ENCODE data around the gene GCK.
"Not testable (repeated sequence)": the region's sequence is repeated elsewhere in the genome, so short reads cannot be mapped to it uniquely, and the experiment has no call there.

GCK gene

DNA sequence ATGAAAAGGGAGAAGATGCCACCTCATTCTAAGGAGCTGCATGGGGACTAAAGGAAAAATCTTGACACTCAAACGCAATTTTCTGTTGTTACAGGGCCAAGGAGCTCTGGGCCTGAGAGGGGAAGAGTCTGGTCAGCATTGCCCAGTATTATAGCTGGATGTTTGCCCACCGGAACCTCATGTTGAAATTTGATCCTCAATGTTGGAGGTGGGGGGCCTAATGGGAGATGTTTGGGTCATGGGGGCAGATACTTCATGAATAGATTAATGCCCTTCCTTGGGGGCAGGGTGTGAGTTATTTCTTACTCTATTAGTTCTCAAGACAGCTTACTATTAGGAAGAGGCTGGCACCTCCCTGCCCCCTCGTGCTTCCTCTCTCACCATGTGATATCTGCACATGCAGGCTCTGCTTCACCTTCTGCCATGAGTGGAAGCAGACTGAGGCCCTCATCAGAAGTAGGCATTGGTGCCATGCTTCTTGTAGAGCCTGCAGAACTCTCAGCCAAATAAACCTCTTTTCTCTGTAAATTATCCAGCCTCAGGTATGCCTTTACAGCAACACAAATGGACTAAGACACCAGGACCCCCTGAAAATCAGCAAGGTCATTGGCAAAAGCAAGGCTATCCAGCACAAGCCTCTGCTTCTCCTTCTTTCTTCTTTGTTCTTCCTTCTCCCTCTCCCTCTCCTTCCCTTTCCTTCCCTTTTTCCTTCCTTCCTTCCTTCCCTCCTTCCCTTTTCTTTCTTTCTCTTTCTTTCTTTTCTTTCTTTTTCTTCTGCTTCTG lies 15.1 kb downstream of the GCK start:
- H3K27ac ChIP-seq (ENCODE audit: low read depth, low read length): no peak overlapping the region
- no peak overlapping the region for H3K4me3 ChIP-seq (ENCODE audit: low read depth, low read length)
- H3K9ac ChIP-seq (ENCODE audit: low read length): no peak overlapping the region
- no peaks in the 10 kb centered on the region for H3K9me3 ChIP-seq (ENCODE audit: control insufficient read depth, insufficient read depth, low read depth, low read length)
- H3K4me1 ChIP-seq (ENCODE audit: control insufficient read depth, insufficient read depth, low read length): peaks cover 9% of the 10 kb centered on the region; the same call in 1 of the 2 replicates
- no peaks in the 10 kb centered on the region for H3K36me3 ChIP-seq (ENCODE audit: control insufficient read depth, insufficient read depth, low read length)
- no peaks in the 10 kb centered on the region; the same call in 1 of the 2 replicates for H3K27me3 ChIP-seq (ENCODE audit: control insufficient read depth, insufficient read depth, low read length)

DNA sequence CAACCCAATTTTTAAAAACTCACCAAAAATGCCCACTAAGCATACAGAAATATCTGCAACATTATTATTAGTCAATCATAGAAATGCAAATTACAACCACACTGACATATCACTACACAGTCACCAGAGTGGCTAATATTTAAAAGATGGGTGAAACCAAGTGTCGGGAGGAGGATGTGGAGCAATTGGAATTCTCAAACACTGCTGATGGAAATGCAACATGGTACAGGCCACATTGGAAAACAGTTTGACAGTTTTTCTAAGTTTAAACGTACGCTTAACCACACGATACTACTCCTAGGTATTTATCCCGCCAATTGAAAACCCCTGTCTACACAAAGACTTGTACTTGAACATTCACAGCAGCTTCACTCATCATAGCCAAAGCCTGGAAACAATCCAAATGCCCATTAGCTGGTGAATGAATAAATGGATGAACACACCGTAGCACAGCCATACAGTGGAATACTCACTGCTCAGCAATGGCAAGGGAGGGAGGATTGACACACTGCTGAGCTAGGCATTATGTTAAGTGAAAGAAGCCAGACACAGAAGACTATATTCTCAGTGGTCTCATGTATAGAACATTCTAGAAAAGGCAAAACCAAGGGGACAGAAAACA lies 16.3 kb downstream of the GCK start:
- peaks cover 7% of the 10 kb centered on the region; the same call in 1 of the 2 replicates for H3K4me1 ChIP-seq (ENCODE audit: control insufficient read depth, insufficient read depth, low read length)
- no peak overlapping the region for H3K4me3 ChIP-seq (ENCODE audit: low read depth, low read length)
- H3K36me3 ChIP-seq (ENCODE audit: control insufficient read depth, insufficient read depth, low read length): no peaks in the 10 kb centered on the region
- H3K27me3 ChIP-seq (ENCODE audit: control insufficient read depth, insufficient read depth, low read length): no peaks in the 10 kb centered on the region; the same call in 1 of the 2 replicates
- H3K9me3 ChIP-seq (ENCODE audit: control insufficient read depth, insufficient read depth, low read depth, low read length): no peaks in the 10 kb centered on the region
- no peak overlapping the region for H3K9ac ChIP-seq (ENCODE audit: low read length)
- no peak overlapping the region for H3K27ac ChIP-seq (ENCODE audit: low read depth, low read length)

DNA sequence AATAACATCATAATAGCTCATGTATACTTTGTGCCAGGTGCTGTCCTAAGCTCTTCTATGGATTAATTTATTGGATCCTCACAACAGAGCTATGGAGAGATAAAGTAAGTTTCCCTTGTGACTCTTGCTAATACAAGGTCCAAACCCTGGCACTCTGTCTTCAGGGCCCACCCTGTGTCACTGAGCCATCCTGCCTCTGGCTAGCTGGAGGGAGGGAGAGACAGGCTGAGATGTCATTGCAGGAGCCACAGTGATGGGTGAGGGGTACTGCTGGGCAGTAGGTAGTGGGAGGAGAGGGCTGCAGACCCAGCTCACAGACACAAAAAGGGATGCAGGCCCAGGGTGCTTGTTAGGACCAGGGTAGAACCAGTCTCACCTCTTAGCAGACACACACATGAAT lies 16.9 kb downstream of the GCK start:
- peaks cover 2% of the 10 kb centered on the region; the same call in 1 of the 2 replicates for H3K4me1 ChIP-seq (ENCODE audit: control insufficient read depth, insufficient read depth, low read length)
- H3K4me3 ChIP-seq (ENCODE audit: low read depth, low read length): no peak overlapping the region
- no peak overlapping the region for H3K27ac ChIP-seq (ENCODE audit: low read depth, low read length)
- H3K9me3 ChIP-seq (ENCODE audit: control insufficient read depth, insufficient read depth, low read depth, low read length): no peaks in the 10 kb centered on the region
- H3K36me3 ChIP-seq (ENCODE audit: control insufficient read depth, insufficient read depth, low read length): no peaks in the 10 kb centered on the region
- H3K27me3 ChIP-seq (ENCODE audit: control insufficient read depth, insufficient read depth, low read length): no peaks in the 10 kb centered on the region; the same call in 1 of the 2 replicates
- H3K9ac ChIP-seq (ENCODE audit: low read length): no peak overlapping the region

GRCh38 chr7:44171901-44172300 lies 17.3 kb downstream of the GCK start:
- not testable (repeated sequence) for H3K9ac ChIP-seq (ENCODE audit: low read length); H3K4me3 ChIP-seq (ENCODE audit: low read depth, low read length); H3K36me3 ChIP-seq (ENCODE audit: control insufficient read depth, insufficient read depth, low read length); H3K9me3 ChIP-seq (ENCODE audit: control insufficient read depth, insufficient read depth, low read depth, low read length); H3K27me3 ChIP-seq (ENCODE audit: control insufficient read depth, insufficient read depth, low read length); H3K4me1 ChIP-seq (ENCODE audit: control insufficient read depth, insufficient read depth, low read length); H3K27ac ChIP-seq (ENCODE audit: low read depth, low read length)

DNA sequence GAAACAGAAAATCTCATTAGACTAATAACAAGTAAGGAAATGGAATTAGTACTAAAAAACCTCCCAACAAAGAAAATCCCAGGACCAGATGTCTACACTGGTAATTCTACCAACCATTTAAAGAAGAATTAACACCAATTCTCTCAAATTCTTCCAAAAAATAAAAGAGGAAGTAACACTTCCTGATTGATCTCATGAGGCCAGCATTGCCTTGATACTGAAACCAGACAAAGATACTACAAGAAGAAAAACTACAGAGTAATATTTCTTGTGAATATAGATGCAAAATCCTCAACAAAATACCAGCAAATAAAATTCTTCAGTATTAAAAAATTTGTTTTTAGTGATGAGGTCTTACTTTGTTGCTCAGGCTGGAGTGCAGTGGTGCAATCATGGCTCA lies 21.3 kb downstream of the GCK start:
- peaks cover 6% of the 10 kb centered on the region for H3K4me1 ChIP-seq (ENCODE audit: control insufficient read depth, insufficient read depth, low read length)
- no peak overlapping the region for H3K27ac ChIP-seq (ENCODE audit: low read depth, low read length)
- H3K4me3 ChIP-seq (ENCODE audit: low read depth, low read length): no peak overlapping the region
- no peak overlapping the region for H3K9ac ChIP-seq (ENCODE audit: low read length)
- H3K36me3 ChIP-seq (ENCODE audit: control insufficient read depth, insufficient read depth, low read length): no peaks in the 10 kb centered on the region
- no peaks in the 10 kb centered on the region for H3K27me3 ChIP-seq (ENCODE audit: control insufficient read depth, insufficient read depth, low read length)
- no peaks in the 10 kb centered on the region for H3K9me3 ChIP-seq (ENCODE audit: control insufficient read depth, insufficient read depth, low read depth, low read length)

GRCh38 chr7:44163591-44163990 lies 25.6 kb downstream of the GCK start:
- no peaks in the 10 kb centered on the region for H3K9me3 ChIP-seq (ENCODE audit: control insufficient read depth, insufficient read depth, low read depth, low read length)
- H3K27ac ChIP-seq (ENCODE audit: low read depth, low read length): no peak overlapping the region
- H3K27me3 ChIP-seq (ENCODE audit: control insufficient read depth, insufficient read depth, low read length): no peaks in the 10 kb centered on the region
- H3K36me3 ChIP-seq (ENCODE audit: control insufficient read depth, insufficient read depth, low read length): no peaks in the 10 kb centered on the region
- no peak overlapping the region for H3K4me3 ChIP-seq (ENCODE audit: low read depth, low read length)
- H3K4me1 ChIP-seq (ENCODE audit: control insufficient read depth, insufficient read depth, low read length): peaks cover 6% of the 10 kb centered on the region
- H3K9ac ChIP-seq (ENCODE audit: low read length): no peak overlapping the region

GRCh38 chr7:44162785-44163395 lies 26.3 kb downstream of the GCK start:
- no peak overlapping the region for H3K4me3 ChIP-seq (ENCODE audit: low read depth, low read length)
- H3K36me3 ChIP-seq (ENCODE audit: control insufficient read depth, insufficient read depth, low read length): no peaks in the 10 kb centered on the region
- no peak overlapping the region for H3K27ac ChIP-seq (ENCODE audit: low read depth, low read length)
- no peaks in the 10 kb centered on the region for H3K27me3 ChIP-seq (ENCODE audit: control insufficient read depth, insufficient read depth, low read length)
- H3K9ac ChIP-seq (ENCODE audit: low read length): no peak overlapping the region
- H3K4me1 ChIP-seq (ENCODE audit: control insufficient read depth, insufficient read depth, low read length): peaks cover 6% of the 10 kb centered on the region
- H3K9me3 ChIP-seq (ENCODE audit: control insufficient read depth, insufficient read depth, low read depth, low read length): no peaks in the 10 kb centered on the region

GRCh38 chr7:44162179-44162578 lies 27.1 kb downstream of the GCK start:
- peaks cover 11% of the 10 kb centered on the region for H3K4me1 ChIP-seq (ENCODE audit: control insufficient read depth, insufficient read depth, low read length)
- no peak overlapping the region for H3K4me3 ChIP-seq (ENCODE audit: low read depth, low read length)
- H3K27ac ChIP-seq (ENCODE audit: low read depth, low read length): no peak overlapping the region
- no peak overlapping the region for H3K9ac ChIP-seq (ENCODE audit: low read length)
- H3K9me3 ChIP-seq (ENCODE audit: control insufficient read depth, insufficient read depth, low read depth, low read length): no peaks in the 10 kb centered on the region
- H3K27me3 ChIP-seq (ENCODE audit: control insufficient read depth, insufficient read depth, low read length): no peaks in the 10 kb centered on the region
- no peaks in the 10 kb centered on the region for H3K36me3 ChIP-seq (ENCODE audit: control insufficient read depth, insufficient read depth, low read length)

GRCh38 chr7:44161371-44161770 lies 27.9 kb downstream of the GCK start:
- Histone ChIP-seq H3K27ac (ENCODE audit: low read depth, low read length) (no peak overlapping the region), H3K4me3 (ENCODE audit: low read depth, low read length) (no peak overlapping the region), H3K4me1 (ENCODE audit: control insufficient read depth, insufficient read depth, low read length) (peaks cover 11% of the 10 kb centered on the region), H3K36me3 (ENCODE audit: control insufficient read depth, insufficient read depth, low read length) (no peaks in the 10 kb centered on the region), H3K9ac (ENCODE audit: low read length) (no peak overlapping the region), H3K9me3 (ENCODE audit: control insufficient read depth, insufficient read depth, low read depth, low read length) (no peaks in the 10 kb centered on the region), H3K27me3 (ENCODE audit: control insufficient read depth, insufficient read depth, low read length) (no peaks in the 10 kb centered on the region)

DNA sequence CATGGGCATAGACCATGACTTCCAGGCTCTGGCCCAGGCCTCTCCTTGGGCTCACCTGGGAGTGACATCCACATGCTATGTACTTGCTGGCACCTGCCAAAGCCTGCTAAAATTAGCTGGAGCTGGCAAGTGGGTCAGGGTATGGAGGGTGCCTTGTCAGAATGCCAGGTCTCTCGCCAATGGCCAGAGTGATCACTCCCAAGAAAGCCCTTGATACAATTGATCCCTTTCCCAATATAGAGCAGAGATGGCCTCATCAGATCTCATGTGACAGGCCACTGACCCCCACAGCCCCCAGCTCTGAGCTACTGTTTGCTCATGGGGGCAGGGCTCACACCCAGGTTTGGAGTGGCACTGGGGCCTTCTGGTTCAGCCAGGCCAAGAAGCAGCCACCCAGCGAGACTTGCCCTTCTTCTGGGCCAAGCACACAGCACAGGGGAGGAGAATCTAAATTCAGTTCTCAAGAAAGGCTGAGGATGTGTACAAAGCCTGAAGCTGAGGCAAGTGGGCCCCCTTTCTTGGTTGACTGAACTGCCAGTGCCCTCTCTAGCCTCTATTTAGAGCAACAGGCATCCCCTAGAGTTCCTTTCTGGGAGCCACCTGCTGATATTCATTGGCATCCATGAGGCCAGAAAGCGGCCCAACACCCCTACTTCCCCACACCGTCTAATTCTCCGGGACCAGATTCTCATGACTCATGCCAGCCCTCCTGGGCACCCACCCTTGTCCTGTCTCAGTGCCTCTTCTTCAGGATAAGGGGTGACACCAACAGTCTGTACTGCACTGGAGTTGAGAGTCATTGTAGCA lies 29.2 kb downstream of the GCK start:
- H3K36me3 ChIP-seq (ENCODE audit: control insufficient read depth, insufficient read depth, low read length): no peaks in the 10 kb centered on the region
- H3K27me3 ChIP-seq (ENCODE audit: control insufficient read depth, insufficient read depth, low read length): no peaks in the 10 kb centered on the region
- H3K27ac ChIP-seq (ENCODE audit: low read depth, low read length): no peak overlapping the region
- H3K4me3 ChIP-seq (ENCODE audit: low read depth, low read length): no peak overlapping the region
- peaks cover 11% of the 10 kb centered on the region for H3K4me1 ChIP-seq (ENCODE audit: control insufficient read depth, insufficient read depth, low read length)
- H3K9ac ChIP-seq (ENCODE audit: low read length): no peak overlapping the region
- no peaks in the 10 kb centered on the region for H3K9me3 ChIP-seq (ENCODE audit: control insufficient read depth, insufficient read depth, low read depth, low read length)

Data from HUES6 (cell line).